OCI-M2 (cell line): ENCODE measurements around the gene BRIX1.
"Not testable (repeated sequence)": the region's sequence is repeated elsewhere in the genome, so short reads cannot be mapped to it uniquely, and the experiment has no call there.

ENCODE experiments used
- DNase-seq: peaks from one replicate; lab custom pipeline; 2025; ENCODE audit not compliant: unreplicated experiment; lab: John Stamatoyannopoulos, UW

BRIX1 gene

GRCh38 chr5:34959323-34959722 is 43.8 kb downstream of the BRIX1 start:
- no peak for DNase-seq

GRCh38 chr5:34967540-34967939 is 52.0 kb downstream of the BRIX1 start:
- DNase-seq, result no peak

- DNase-seq, result no peak
These were observed 52.7 kb downstream of the BRIX1 start for GRCh38 chr5:34968258-34968657.

GRCh38 chr5:34970552-34970951 is 55.0 kb downstream of the BRIX1 start:
- DNase-seq, result no peak

- DNase-seq, result not testable (repeated sequence)
These were observed 56.1 kb downstream of the BRIX1 start for GRCh38 chr5:34971655-34972054.
